ENCODE measurements around the gene PFKFB4. TPM values are rescaled to one million over a fixed set of nuclear protein-coding genes. Genes with fewer than 3 reads are reported as not detected.
A peak's percentile ranks its signal among the peaks of the same experiment; 100 is the strongest.

The PFKFB4 gene
- total and polyA plus RNA-seq, 10 of the 15 experiments (the other 5 are each of a cell fraction or from before 2014, with no cell fraction given), result 0.37 to 89.1 (median 5.2) TPM

GRCh38 chr3:48500656-48501055 lies 55.9 kb downstream of the PFKFB4 start (continued):
- TF ChIP-seq KDM1A (IDR thresholded peaks at IDR 0.05; ENCODE audit: borderline replicate concordance) (no peak), ZNF217 (IDR thresholded peaks at IDR 0.05) (no peak), RCOR1 (conservative IDR thresholded peaks at IDR 0.05; ENCODE audit: low read depth, low read length) (no peak), CBX5 (IDR thresholded peaks at IDR 0.05; ENCODE audit: low read depth) (no peak), ZBTB4 (CRISPR knock-in tag; IDR thresholded peaks at IDR 0.05) (no peak), ZBTB33 (IDR thresholded peaks at IDR 0.05) (no peak), FOXM1 (IDR thresholded peaks at IDR 0.05; ENCODE audit: low read depth, low read length) (no peak)

GRCh38 chr3:48493203-48493501 lies 63.5 kb downstream of the PFKFB4 start:
- POLR2A ChIA-PET, result interaction anchor here (0.6 kb wide), 1 partner anchor 16 kb away, joined by 3 read pairs; no protein-coding TSS in a partner anchor
- CTCF ChIA-PET, result no interaction called here
- Histone ChIP-seq H3K36me3 (ENCODE audit: control insufficient read depth in 2 of 2, insufficient read depth in 2 of 2, low read length in 1 of 2) (no peaks in the 10 kb centered on the region), H3K27me3 (replicated peaks in 1 of 2; ENCODE audit: control insufficient read depth in 2 of 2, insufficient read depth in 2 of 2, low read length in 1 of 2) (no peaks in the 10 kb centered on the region), H3K9ac (ENCODE audit: control insufficient read depth, insufficient read depth, low read length) (peak overlapping the region; percentile 22), H3K4me1 (ENCODE audit: control insufficient read depth, insufficient read depth, low read length) (peaks cover 8% of the 10 kb centered on the region), H3K4me2 (ENCODE audit: control insufficient read depth, insufficient read depth) (no peak overlapping the region), H3K9me3 (replicated peaks; ENCODE audit: control insufficient read depth, insufficient read depth, low read length) (no peaks in the 10 kb centered on the region; the same call in 2 of the 3 replicates), H3K79me2 (ENCODE audit: control insufficient read depth, insufficient read depth, low read length) (no peaks in the 10 kb centered on the region), H2AFZ (ENCODE audit: control insufficient read depth, low read depth, low read length) (no peak overlapping the region), H4K20me1 (ENCODE audit: control insufficient read depth, insufficient read depth) (no peaks in the 10 kb centered on the region), H3K4me3 (no peak overlapping the region), H3K27ac (ENCODE audit: control insufficient read depth, insufficient read depth) (no peak overlapping the region)
- no TSS peak for BruUV-seq (replicated peaks)
- DNase-seq (ENCODE audit: low read depth, low spot score) (no peak), FAIRE-seq (no peak), ATAC-seq (peak; percentile 43)
- in situ Hi-C loops (cut with MboI), result no loop called here
- 95% methylated on average over 3 of the region's 3 CpGs for WGBS (ENCODE audit: insufficient coverage, insufficient replicate concordance, low lambda C conversion rate, missing lambda C conversion rate)
- RAD21 ChIA-PET (ENCODE audit: unreplicated experiment), result interaction anchor here (0.8 kb wide), 1 partner anchor 57 kb away, joined by 3 read pairs; no protein-coding TSS in a partner anchor
- SMC1A ChIA-PET (ENCODE audit: uncharacterized antibody, unreplicated experiment), result no interaction called here
- intact Hi-C loops (cut with micrococcal nuclease; ENCODE audit: unreplicated experiment), result no loop called here
- TF ChIP-seq, protein P1, sequence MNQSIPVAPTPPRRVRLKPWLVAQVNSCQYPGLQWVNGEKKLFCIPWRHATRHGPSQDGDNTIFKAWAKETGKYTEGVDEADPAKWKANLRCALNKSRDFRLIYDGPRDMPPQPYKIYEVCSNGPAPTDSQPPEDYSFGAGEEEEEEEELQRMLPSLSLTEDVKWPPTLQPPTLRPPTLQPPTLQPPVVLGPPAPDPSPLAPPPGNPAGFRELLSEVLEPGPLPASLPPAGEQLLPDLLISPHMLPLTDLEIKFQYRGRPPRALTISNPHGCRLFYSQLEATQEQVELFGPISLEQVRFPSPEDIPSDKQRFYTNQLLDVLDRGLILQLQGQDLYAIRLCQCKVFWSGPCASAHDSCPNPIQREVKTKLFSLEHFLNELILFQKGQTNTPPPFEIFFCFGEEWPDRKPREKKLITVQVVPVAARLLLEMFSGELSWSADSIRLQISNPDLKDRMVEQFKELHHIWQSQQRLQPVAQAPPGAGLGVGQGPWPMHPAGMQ (IDR thresholded peaks at IDR 0.05; ENCODE audit: borderline replicate concordance), result no peak
- TF ChIP-seq SREBF1 (IDR thresholded peaks at IDR 0.05; ENCODE audit: low read length), result no peak
- no peak for TF ChIP-seq STAT1 (conservative IDR thresholded peaks at IDR 0.05)
- TF ChIP-seq IKZF1 (conservative IDR thresholded peaks at IDR 0.05), result no peak
- TF ChIP-seq PAX8 (IDR thresholded peaks at IDR 0.05), result no peak
- no peak for TF ChIP-seq NR2F1 (conservative IDR thresholded peaks at IDR 0.05)
- TF ChIP-seq ASH2L (IDR thresholded peaks at IDR 0.05; ENCODE audit: borderline replicate concordance, low read depth), result no peak
- no peak for TF ChIP-seq CTCF (IDR thresholded peaks at IDR 0.05 in 2 of 3, conservative IDR thresholded peaks at IDR 0.05 in 1 of 3; ENCODE audit: control insufficient read depth in 2 of 3, extremely low read depth in 1 of 3, insufficient read depth in 1 of 3, low read depth in 3 of 3, low read length in 3 of 3)
- TF ChIP-seq LARP7 (IDR thresholded peaks at IDR 0.05), result no peak
